Motor neuron (in vitro differentiated cells): ENCODE measurements around the gene ARPC2. TPM values are rescaled to one million over a fixed set of nuclear protein-coding genes. Genes with fewer than 3 reads are reported as not detected.

ENCODE experiments used
- ATAC-seq, 8 experiments: fragments of 200-7000 bp; cut with Tn5 transposase; replicated peaks in 6 of 8; 2 replicates each; pipeline ENCODE4 v1.8.0; 2021; ENCODE audit warnings: mild to moderate bottlenecking in 8 of 8, moderate library complexity in 8 of 8
- H3K27ac ChIP-seq, 2 donors: fragments of 250-450 bp; sonication (Bioruptor Pico); 2 replicates each; pipeline ENCODE4 v1.9.0; 2021; ENCODE audit warnings: antibody characterized with exemption in 2 of 2, mild to moderate bottlenecking in 2 of 2, moderate library complexity in 1 of 2
- H3K4me1 ChIP-seq, 2 donors: fragments of 250-450 bp; sonication (Bioruptor Pico); replicated peaks in 1 of 2; 2 replicates each; pipeline ENCODE4 v1.6.1; 2021; ENCODE audit warnings: antibody characterized with exemption in 2 of 2, mild to moderate bottlenecking in 2 of 2, moderate library complexity in 1 of 2
- H3K4me3 ChIP-seq, 5 donors: fragments of 250-450 bp; sonication (Bioruptor Pico); 2 replicates each; pipeline ENCODE4 v1.9.0; 2021; ENCODE audit warnings: antibody characterized with exemption in 5 of 5, mild to moderate bottlenecking in 5 of 5, moderate library complexity in 4 of 5
- WGBS, 10 experiments: fragments of 450-650 bp; shearing (Covaris generic); methylation state at CpG; one replicate each; pipeline ENCODE4 v1.0.0; 2022; 5-methylcytosine and 5-hydroxymethylcytosine counted together
- in situ Hi-C, 9 experiments: fragments of 400-800 bp; cut with MboI; loops; one replicate each; pipeline ENCODE4 v1.15.0; 2021; ENCODE audit warnings: low sequenced_read_pairs in 9 of 9, low pct_unique_long_range_greater_than_20kb in 2 of 9; ENCODE audit not compliant: unreplicated experiment in 9 of 9
- total RNA-seq, 8 experiments: library from RNA; unstranded; fragments of 300-600 nt; gene quantifications; 2 replicates each; pipeline versions ENCODE4 v1.2.3 to v1.2.4, GENCODE V29; 2022

The ARPC2 gene
- total RNA-seq, 8 experiments from 2014 or later: 95.6 to 489 (median 176) TPM

GRCh38 chr2:218219934-218220333 is 2.9 kb downstream of the ARPC2 start:
- Histone ChIP-seq H3K4me1 (peaks cover 17 to 21% of the 10 kb centered on the region in 2 donors), H3K27ac (no peak overlapping the region), H3K4me3 (no peak overlapping the region)
- 60 to 92% (median 89%) methylated on average over 2 of the region's 2 CpGs; no CpG with 5 or more reads in 6 of the 10 experiments for WGBS, 10 experiments
- ATAC-seq: no peak
- in situ Hi-C loops: no loop called here

DNA sequence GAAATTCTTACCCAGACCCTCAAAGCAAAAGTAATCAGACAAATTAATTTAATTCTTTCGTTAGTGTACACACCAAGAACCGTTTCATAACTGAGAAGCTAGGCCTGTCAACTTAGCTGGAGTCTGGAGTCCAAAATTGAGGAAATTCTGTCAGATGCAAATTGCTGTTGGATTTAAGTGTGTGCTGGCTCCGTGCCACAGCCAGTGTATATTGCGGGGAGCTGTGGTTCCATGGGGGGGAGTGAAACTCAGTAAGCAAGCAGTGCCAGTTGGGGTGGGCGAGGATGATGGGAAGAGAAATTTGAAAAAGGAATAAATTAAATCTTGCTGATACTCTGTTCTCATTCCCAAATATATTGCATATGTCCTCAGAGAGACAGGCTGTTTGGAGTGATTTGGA is 4.0 kb downstream of the ARPC2 start:
- in situ Hi-C loops: no loop called here
- no peak for ATAC-seq
- H3K4me3 ChIP-seq: no peak overlapping the region
- WGBS, 10 experiments: 32 to 100% (median 75%) methylated on average over 1 to 5 of the region's 5 CpGs; no CpG with 5 or more reads in 2 of the 10 experiments
- H3K27ac ChIP-seq: no peak overlapping the region
- peaks cover 17 to 20% of the 10 kb centered on the region in 2 donors for H3K4me1 ChIP-seq

GRCh38 chr2:218223046-218223445 is 6.1 kb downstream of the ARPC2 start:
- Histone ChIP-seq H3K4me3 (no peak overlapping the region), H3K27ac (no peak overlapping the region), H3K4me1 (peaks cover 14 to 17% of the 10 kb centered on the region in 2 donors)
- 19 to 100% (median 75%) methylated on average over 1 to 5 of the region's 5 CpGs; no CpG with 5 or more reads in 2 of the 10 experiments for WGBS, 10 experiments
- ATAC-seq: peak in 2 of 8 experiments; percentile 40 to 42
- in situ Hi-C loops: no loop called here

GRCh38 chr2:218224186-218224585 is 7.2 kb downstream of the ARPC2 start:
- in situ Hi-C loops: no loop called here
- peaks cover 5 to 6% of the 10 kb centered on the region in 2 donors for H3K4me1 ChIP-seq
- 25 to 100% (median 83%) methylated on average over 1 of the region's 1 CpG; no CpG with 5 or more reads in 2 of the 10 experiments for WGBS, 10 experiments
- no peak overlapping the region for H3K4me3 ChIP-seq
- no peak for ATAC-seq
- H3K27ac ChIP-seq: no peak overlapping the region

- no peak for ATAC-seq
- 94 to 100% (median 100%) methylated on average over 1 to 3 of the region's 3 CpGs; no CpG with 5 or more reads in 5 of the 10 experiments for WGBS, 10 experiments
- no peak overlapping the region for H3K4me3 ChIP-seq
- H3K27ac ChIP-seq: no peak overlapping the region
- in situ Hi-C loops: no loop called here
- no peaks in the 10 kb centered on the region for H3K4me1 ChIP-seq
Observed at GRCh38 chr2:218226903-218227302, 9.9 kb downstream of the ARPC2 start.

- H3K4me1 ChIP-seq: no peaks in the 10 kb centered on the region
- no peak overlapping the region for H3K4me3 ChIP-seq
- H3K27ac ChIP-seq: no peak overlapping the region
- 83 to 100% (median 97%) methylated on average over 1 to 6 of the region's 6 CpGs for WGBS, 10 experiments
- no peak for ATAC-seq
- in situ Hi-C loops: no loop called here
Observed at GRCh38 chr2:218228366-218229090, 11.5 kb downstream of the ARPC2 start.

DNA sequence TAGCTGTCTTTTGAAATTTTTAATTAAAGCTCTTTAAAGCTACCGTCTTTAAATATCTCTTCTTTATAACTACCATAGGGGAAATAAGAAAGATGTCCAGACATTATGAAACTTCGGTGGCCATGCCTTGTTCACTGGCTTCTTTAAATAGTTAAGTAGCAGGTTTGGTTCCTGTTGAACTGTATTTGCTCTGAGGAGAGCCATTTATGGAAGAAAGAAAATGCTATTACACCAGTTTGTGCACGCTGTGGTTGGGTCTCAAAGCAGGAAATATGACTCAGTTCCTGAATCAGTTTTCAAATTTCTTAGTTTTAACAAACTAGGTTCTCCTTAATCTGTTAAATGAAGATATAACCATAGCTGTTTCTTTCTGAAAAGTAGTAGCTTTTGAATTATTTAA is 12.2 kb downstream of the ARPC2 start:
- in situ Hi-C loops: no loop called here
- peak in 1 of 8 experiments; percentile 18 for ATAC-seq
- no peaks in the 10 kb centered on the region for H3K4me1 ChIP-seq
- 0 to 100% (median 90%) methylated on average over 1 to 3 of the region's 3 CpGs for WGBS, 10 experiments
- no peak overlapping the region for H3K27ac ChIP-seq
- H3K4me3 ChIP-seq: no peak overlapping the region

GRCh38 chr2:218229851-218230250 is 12.9 kb downstream of the ARPC2 start:
- Histone ChIP-seq H3K4me3 (no peak overlapping the region), H3K4me1 (no peaks in the 10 kb centered on the region), H3K27ac (no peak overlapping the region)
- in situ Hi-C loops: no loop called here
- WGBS, 10 experiments: 61 to 100% (median 97%) methylated on average over 1 to 4 of the region's 4 CpGs; no CpG with 5 or more reads in 1 of the 10 experiments
- peak in 2 of 8 experiments; percentile 18 to 27 for ATAC-seq

- WGBS, 10 experiments: 0 to 80% (median 49%) methylated on average over 1 of the region's 1 CpG; no CpG with 5 or more reads in 4 of the 10 experiments
- ATAC-seq: peak in 3 of 8 experiments; percentile 37 to 56 (median 45)
- Histone ChIP-seq H3K27ac (no peak overlapping the region), H3K4me1 (no peaks in the 10 kb centered on the region), H3K4me3 (no peak overlapping the region)
- in situ Hi-C loops: no loop called here
Observed at GRCh38 chr2:218230882-218231281, 13.9 kb downstream of the ARPC2 start.

DNA sequence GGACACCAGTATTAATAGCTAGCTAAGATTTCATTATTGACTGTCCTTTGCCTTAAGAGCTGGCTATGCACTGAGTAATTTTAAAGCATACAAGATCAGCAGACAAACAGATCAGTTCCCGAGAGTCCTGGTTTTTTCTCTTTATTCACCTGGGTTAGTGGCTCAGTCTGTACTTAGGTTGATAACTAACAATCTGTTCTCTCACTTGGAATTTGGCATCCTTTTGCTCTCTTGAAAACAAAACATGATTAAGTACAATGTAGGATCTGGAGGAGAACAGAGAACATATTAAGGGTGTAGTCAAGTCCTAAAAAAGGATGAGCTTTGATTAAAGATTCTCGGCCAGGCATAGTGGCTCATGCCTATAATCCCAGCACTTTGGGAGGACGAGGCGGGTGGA is 16.6 kb downstream of the ARPC2 start:
- in situ Hi-C loops: no loop called here
- H3K27ac ChIP-seq: no peak overlapping the region
- WGBS, 10 experiments: 50 to 100% (median 95%) methylated on average over 1 to 4 of the region's 4 CpGs; no CpG with 5 or more reads in 1 of the 10 experiments
- H3K4me1 ChIP-seq: no peaks in the 10 kb centered on the region
- no peak for ATAC-seq
- H3K4me3 ChIP-seq: no peak overlapping the region

- ATAC-seq: peak in 4 of 8 experiments; percentile 5 to 79 (median 24)
- 54 to 100% (median 87%) methylated on average over 1 to 3 of the region's 3 CpGs; no CpG with 5 or more reads in 3 of the 10 experiments for WGBS, 10 experiments
- H3K4me3 ChIP-seq: no peak overlapping the region
- H3K4me1 ChIP-seq: no peaks in the 10 kb centered on the region
- in situ Hi-C loops: no loop called here
- H3K27ac ChIP-seq: no peak overlapping the region
Observed at GRCh38 chr2:218234521-218234920, 17.5 kb downstream of the ARPC2 start.

DNA sequence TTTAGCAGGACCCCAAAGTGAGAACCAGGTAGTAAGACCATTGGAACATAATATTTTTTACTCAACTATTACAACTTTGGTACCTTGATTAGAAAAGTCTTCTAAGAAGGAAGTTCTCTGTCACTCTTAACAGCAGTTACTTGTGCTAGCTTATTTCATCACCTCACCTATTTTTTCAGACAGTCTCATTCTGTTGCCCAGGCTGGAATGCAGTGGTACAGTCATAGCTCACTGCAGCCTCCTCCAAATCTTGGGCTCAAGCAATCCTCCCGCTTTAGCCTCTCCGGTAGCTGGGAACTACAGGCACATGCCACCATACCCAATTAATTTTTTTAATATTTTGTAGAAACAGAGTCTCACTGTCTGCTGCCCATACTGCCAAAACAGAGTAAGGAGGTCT is 18.0 kb downstream of the ARPC2 start:
- H3K27ac ChIP-seq: no peak overlapping the region
- no peaks in the 10 kb centered on the region for H3K4me1 ChIP-seq
- ATAC-seq: peak in 2 of 8 experiments; percentile 10 to 12
- in situ Hi-C loops: no loop called here
- 80 to 100% (median 100%) methylated on average over 1 to 2 of the region's 2 CpGs; no CpG with 5 or more reads in 2 of the 10 experiments for WGBS, 10 experiments
- no peak overlapping the region for H3K4me3 ChIP-seq

DNA sequence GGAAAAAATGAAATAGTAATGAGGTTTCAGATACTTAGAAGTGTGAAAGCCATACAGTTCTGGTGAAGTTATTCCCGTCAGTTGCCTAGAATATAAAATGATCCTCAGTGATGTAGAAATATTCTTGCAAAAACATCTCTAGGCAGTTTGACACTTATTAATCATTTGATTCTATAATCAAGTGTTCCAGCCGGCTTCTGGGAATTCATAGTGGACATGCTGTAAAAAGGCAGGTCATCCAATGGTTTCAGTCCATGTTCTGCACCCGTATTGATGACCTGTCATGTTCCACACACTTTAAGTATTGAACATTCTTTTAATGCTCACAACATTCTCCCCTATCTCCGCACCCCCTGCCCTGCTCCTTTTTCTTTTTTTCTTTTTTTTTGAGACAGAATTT is 19.8 kb downstream of the ARPC2 start:
- no peak for ATAC-seq
- in situ Hi-C loops: no loop called here
- Histone ChIP-seq H3K4me1 (no peaks in the 10 kb centered on the region), H3K27ac (no peak overlapping the region), H3K4me3 (no peak overlapping the region)
- WGBS, 10 experiments: 83 to 100% (median 96%) methylated on average over 2 to 4 of the region's 4 CpGs; no CpG with 5 or more reads in 1 of the 10 experiments

- ATAC-seq: no peak
- WGBS, 10 experiments: 80 to 100% (median 100%) methylated on average over 1 of the region's 1 CpG; no CpG with 5 or more reads in 5 of the 10 experiments
- in situ Hi-C loops: no loop called here
Observed at GRCh38 chr2:218238887-218239286, 21.9 kb downstream of the ARPC2 start.

More at GRCh38 chr2:218238887-218239286, 21.9 kb downstream of the ARPC2 start:
- Histone ChIP-seq H3K4me3 (no peak overlapping the region), H3K4me1 (no peaks in the 10 kb centered on the region), H3K27ac (no peak overlapping the region)
